Stimulated activated CD4-positive, alpha-beta T cell treated with anti-CD3 and anti-CD28 coated beads, Interleukin-1b, Interleukin-23, amount 100 ng/mL, for 24 hours (primary cell): ENCODE results near the gene TRERF1.
"Not testable (repeated sequence)": the region's sequence is repeated elsewhere in the genome, so short reads cannot be mapped to it uniquely, and the experiment has no call there.

Experiments
- DNase-seq, 4 experiments: peaks; one replicate each; pipeline ENCODE4 v3.0.0-alpha.2; 2020; ENCODE audit warnings: low read depth in 4 of 4, low spot score in 1 of 4

The TRERF1 gene

GRCh38 chr6:42229506-42230119 is 222.1 kb downstream of the TRERF1 start:
- DNase-seq: no peak

DNA sequence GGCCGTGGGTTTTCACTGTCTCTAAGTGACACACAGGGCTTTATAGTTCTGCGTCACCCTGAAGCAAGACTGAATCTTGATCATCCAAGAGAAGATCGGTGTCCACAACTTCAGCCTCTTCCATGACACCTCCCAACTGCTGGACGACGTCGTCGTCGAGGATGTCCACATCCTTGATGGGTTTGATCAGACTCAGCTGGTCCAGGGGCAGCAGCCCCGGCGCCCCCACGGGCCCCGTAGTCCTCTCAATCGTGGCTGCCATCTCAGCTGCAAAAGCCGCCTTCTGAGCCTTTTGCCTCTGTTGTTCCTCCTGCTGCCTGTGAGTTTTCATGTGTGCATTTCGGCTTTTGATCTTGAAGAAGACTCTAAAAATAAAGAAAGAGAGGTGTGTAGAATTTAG is 223.4 kb downstream of the TRERF1 start:
- DNase-seq: no peak

GRCh38 chr6:42227173-42227850 is 224.4 kb downstream of the TRERF1 start:
- DNase-seq: no peak

DNA sequence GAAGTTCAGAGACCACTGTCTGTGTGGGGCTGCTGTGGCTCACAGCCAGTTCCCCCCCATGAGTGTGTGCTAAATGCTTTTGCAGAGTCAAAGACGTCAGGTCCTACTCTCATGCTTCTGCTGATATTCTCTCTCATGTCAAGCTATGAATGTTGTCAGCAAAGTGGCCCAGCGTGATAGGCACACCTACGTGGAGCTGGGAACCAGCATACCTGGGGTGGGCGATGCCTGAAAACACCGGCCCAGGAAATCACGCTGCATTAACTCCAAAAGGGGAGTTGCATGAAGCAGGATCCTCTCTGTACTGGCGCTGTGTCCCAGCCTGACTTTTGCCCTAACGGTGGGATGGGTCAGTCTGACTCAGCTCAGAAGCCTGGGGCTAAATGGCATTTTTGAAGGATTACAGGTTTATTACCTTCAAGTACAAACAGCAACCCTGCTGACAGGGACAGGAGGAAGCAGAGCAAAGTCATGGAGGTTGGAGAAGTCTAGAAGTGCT is 225.0 kb downstream of the TRERF1 start:
- no peak for DNase-seq

GRCh38 chr6:42226161-42226611 is 225.5 kb downstream of the TRERF1 start:
- no peak for DNase-seq

- DNase-seq: no peak
Measured at GRCh38 chr6:42225419-42225818, 226.3 kb downstream of the TRERF1 start.

DNA sequence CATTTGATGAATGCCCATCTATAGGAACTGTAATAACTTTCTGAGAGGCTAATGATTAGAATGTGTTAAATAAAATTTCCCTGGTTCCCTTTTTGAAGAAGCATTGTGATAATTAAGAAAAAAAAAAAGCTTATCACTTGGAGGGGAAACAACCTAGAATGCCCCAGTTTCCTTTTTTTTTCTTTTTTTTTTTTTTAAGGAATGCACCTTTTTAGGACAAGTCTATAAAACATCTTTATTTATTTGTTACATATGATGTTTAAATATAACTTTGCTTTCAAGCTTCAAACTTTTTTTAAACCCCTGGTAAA is 226.7 kb downstream of the TRERF1 start:
- no peak for DNase-seq

- peak in 1 of 4 experiments; percentile 5 for DNase-seq
Measured at GRCh38 chr6:42224222-42225028, 227.3 kb downstream of the TRERF1 start.

DNA sequence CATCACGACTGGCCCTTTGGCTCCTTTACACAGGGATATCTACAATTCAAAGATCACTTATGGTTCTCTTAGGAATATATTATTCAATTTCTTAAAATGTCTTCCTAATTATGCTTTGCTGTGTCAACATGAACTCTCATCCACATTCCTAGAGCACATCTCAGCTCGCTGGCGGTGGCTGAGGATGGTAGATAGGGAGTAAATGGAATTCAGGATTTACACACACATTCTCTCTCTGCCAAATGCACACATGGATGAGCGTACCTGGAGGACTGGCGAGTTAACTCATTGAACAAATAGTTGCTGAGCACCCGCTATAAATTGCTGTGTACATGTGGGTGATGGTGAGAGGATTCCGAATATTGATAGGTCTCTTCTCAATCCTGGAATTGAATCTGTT is 229.3 kb downstream of the TRERF1 start:
- DNase-seq: no peak

GRCh38 chr6:42221546-42221945 is 230.2 kb downstream of the TRERF1 start:
- DNase-seq: no peak

GRCh38 chr6:42220807-42221206 is 230.9 kb downstream of the TRERF1 start:
- no peak for DNase-seq

- DNase-seq: peak; percentile 74 to 87 (median 82)
Measured at GRCh38 chr6:42217519-42218367, 234.0 kb downstream of the TRERF1 start, which contains the start of gene MRPS10. TSS of gene MRPS10 (minus strand) at chr6:42217861. CDS start at chr6:42217849, 12 bp downstream.

DNA sequence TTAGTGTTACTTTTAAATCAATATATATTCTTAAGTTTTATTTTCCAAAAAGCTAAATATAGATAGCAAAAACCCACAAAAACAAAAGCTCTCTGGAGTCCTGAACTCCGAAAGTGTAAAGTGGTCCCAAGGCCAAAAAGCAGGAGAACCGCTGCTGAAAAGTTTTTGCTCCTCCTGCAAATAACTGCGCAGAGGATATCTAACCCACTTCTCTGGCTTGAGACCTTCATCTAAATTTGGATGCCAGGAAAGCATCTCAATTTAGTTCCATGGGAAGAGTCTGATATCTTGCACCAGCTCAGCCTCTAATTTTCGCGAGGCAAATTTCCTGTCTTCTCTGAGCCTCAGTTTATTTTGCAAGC is 234.6 kb downstream of the TRERF1 start:
- no peak for DNase-seq

DNA sequence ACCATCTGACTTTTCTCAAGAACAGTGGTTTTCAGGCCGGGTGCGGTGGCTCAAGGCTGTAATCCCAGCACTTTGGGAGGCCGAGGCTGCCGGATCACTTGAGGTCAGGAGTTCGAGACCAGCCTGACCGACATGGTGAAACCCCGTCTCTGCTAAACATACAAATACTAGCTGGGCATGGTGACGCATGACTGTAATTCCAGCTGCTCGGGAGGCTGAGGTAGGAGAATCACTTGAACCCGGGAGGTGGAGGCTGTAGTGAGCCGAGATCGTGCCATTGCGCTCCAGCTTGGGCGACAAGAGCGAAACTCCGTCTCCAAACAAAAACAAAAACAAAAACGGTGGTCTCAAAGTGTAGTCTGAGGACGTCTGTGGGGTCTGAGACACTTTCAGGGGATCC is 235.2 kb downstream of the TRERF1 start:
- not testable (repeated sequence) for DNase-seq

DNA sequence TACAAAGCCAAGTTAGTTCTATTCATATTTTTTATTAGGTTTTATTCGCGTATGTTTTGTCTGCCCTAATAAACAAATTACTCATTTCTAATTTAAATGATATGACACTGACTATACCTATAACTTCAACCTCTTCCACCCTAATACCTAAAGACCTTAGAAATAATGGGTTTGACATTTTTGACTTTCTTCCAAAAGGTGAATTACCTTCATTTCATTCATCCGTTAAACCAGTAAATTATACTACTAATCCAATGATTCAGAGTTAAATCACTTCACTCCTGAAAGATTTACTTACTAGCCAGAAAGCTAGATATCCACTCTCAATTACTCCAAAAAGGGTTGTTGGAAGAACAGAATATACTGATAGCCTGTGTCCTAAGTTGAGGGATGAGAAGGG is 239.3 kb downstream of the TRERF1 start:
- no peak for DNase-seq

GRCh38 chr6:42211726-42212125 is 240.0 kb downstream of the TRERF1 start:
- no peak for DNase-seq

DNA sequence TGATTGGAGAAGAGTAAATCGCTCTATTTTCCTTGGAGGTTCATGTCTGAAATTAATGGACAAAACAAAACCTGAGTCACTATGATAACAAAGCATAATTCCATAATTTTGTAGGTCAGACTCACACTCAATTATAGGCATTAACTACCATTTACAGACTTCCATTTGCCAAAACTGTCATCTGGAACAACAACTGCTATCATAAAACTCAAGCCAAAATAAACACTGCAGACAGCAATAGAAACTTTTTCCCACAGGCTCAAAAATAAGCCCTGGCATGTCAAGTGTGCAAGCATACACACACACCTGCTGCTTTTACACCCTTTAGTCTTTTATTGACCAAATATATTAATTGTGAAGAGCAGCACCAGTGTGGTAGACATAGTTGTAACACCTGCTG is 241.2 kb downstream of the TRERF1 start:
- no peak for DNase-seq

GRCh38 chr6:42207559-42207958 is 244.2 kb downstream of the TRERF1 start:
- not testable (repeated sequence) for DNase-seq

DNA sequence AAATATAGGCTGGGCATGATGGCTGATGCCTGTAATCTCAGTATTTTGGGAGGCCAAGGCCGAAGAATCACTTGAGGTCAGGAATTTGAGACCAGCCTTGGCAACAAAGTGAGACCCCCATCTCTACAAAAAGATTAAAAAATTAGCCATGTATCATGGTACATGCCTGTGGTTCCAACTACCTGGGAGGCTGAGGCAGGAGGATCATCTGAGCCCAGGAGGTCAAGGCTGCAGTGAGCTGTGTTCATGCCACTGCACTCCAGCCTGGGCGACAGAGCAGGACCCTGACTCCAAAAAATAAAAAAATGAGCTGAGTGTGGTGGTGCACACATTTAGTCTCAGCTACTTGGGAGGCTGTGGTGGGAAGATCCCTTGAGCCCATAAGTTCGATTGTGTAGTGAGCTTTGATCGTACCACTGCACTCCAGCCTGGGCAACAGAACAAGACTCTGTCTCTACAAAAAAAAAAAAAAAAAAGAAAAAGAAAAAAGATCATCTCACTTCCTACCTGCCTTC is 246.9 kb downstream of the TRERF1 start:
- DNase-seq: no peak

DNA sequence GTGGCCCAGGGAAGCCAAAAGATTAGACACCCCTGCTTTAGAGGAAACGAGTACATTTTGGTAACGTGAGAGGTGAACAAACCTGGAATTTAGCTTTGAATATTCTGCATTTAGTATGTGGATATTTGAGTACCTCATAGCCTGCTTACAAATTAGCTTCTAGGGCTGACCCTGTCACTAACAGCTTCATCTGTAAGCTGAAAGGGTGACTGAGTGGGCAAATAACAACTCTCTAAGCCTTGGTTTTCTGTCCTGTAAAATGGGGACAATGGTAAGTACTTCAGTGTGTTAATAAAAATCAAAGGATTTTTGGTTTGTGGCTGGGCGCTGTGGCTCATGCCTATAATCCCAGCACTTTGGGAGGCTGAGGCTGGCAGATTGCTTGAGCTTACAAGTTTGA is 248.5 kb downstream of the TRERF1 start:
- no peak for DNase-seq
